ENCODE results near the gene CEP131. TPM values are rescaled to one million over a fixed set of nuclear protein-coding genes. Genes with fewer than 3 reads are reported as not detected.

Gene CEP131
- total RNA-seq, 2 donors from 2014 or later: 23.2 to 28.0 TPM

DNA sequence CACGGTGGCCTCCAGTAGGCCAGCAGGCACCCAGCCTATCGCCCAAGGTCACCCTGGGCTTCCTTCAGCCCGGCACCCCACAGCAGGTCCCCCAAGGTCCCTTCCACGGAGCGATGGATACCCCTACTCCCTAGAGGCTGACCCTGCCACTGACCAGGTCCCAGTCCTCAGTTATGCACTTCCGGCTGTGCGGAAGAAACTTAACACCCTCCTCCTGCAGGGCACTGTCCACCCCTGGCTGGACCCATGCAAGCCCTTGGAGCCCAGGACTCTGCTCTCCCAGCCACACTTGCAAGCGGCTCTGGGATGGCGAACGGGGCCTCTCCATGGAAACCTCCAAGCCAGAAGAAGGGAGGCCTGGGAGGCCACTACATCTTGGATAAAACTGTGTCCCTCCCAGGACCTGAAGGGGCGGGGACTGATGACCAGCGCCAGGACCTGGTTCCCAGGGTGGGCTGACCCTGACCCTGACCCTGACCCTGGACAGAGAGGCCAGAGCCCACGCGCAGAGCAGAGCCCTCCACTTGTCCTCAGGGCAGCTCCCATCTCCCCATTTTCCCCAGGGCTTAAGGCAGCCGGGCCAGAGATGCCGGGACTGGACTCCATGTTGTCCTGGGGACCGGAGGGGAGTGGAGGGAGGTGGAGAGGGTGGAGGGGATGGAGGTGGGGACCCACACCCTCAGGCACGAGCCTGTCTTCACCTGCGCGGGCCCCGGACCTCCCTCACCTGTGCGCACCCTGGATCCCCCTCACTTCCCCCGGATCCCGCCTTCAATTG is 734 bp downstream of the CEP131 start:
- H3K4me1 ChIP-seq (ENCODE audit: control insufficient read depth, insufficient read depth, low read length): peaks cover 9% of the 10 kb centered on the region
- Mint-ChIP-seq H3K4me3 (peak overlapping the region; percentile 66), H3K27me3 (ENCODE audit: insufficient read depth) (peaks cover 17% of the 10 kb centered on the region), H3K9me3 (no peaks in the 10 kb centered on the region), H3K27ac (no peak overlapping the region), H3K4me1 (peaks cover 16% of the 10 kb centered on the region), H3K36me3 (ENCODE audit: low read depth) (peaks cover 10% of the 10 kb centered on the region)
- TF ChIP-seq, protein P1, sequence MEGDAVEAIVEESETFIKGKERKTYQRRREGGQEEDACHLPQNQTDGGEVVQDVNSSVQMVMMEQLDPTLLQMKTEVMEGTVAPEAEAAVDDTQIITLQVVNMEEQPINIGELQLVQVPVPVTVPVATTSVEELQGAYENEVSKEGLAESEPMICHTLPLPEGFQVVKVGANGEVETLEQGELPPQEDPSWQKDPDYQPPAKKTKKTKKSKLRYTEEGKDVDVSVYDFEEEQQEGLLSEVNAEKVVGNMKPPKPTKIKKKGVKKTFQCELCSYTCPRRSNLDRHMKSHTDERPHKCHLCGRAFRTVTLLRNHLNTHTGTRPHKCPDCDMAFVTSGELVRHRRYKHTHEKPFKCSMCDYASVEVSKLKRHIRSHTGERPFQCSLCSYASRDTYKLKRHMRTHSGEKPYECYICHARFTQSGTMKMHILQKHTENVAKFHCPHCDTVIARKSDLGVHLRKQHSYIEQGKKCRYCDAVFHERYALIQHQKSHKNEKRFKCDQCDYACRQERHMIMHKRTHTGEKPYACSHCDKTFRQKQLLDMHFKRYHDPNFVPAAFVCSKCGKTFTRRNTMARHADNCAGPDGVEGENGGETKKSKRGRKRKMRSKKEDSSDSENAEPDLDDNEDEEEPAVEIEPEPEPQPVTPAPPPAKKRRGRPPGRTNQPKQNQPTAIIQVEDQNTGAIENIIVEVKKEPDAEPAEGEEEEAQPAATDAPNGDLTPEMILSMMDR (conservative IDR thresholded peaks at IDR 0.05): no peak
- WGBS, 2 experiments (ENCODE audit: insufficient coverage in 1 of 2, insufficient read length in 1 of 2): 30 to 58% methylated on average over 10 to 23 of the region's 24 CpGs
- peak overlapping the region; percentile 44 for H3K9ac ChIP-seq (ENCODE audit: extremely low read depth, low read length, poor library complexity, severe bottlenecking)
- H3K36me3 ChIP-seq (ENCODE audit: control insufficient read depth, insufficient read depth, low read length): no peaks in the 10 kb centered on the region
- peak overlapping the region; percentile 85 for H3K4me3 ChIP-seq (ENCODE audit: low read length)
- H3K27ac ChIP-seq (ENCODE audit: low read depth, low read length): no peak overlapping the region
- peak; percentile 70 for DNase-seq
- H3K27me3 ChIP-seq (ENCODE audit: control insufficient read depth, insufficient read depth, low read length, poor library complexity, severe bottlenecking): peaks cover 9% of the 10 kb centered on the region
- no peaks in the 10 kb centered on the region for H3K9me3 ChIP-seq (ENCODE audit: control insufficient read depth, low read length)

DNA sequence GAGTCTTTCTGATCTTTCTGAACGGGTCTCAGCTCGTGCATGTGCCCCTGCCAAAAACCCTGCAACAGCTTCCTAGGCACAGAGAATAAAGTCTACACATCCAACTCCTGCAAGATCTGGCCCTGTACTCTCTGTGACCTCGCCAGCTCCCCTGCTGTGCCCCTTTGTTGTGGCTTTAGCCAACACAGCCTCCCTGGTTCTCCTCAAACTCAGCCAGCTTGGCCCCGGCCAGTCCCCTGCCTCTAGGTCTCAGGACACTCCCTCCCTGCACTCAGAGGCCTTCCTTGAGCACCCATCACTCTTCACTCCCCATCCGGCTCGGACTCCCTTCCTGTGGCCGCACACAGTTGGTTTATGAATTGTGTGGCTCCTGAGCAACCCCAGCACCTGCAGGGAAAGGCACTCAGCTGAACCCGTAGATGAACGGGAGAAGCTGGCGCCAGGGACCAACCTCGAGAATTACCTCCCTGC is 1.4 kb downstream of the CEP131 start:
- peak; percentile 89 for DNase-seq
- WGBS, 2 experiments (ENCODE audit: insufficient coverage in 1 of 2, insufficient read length in 1 of 2): 55 to 71% methylated on average over 4 to 11 of the region's 11 CpGs
- H3K4me1 Mint-ChIP-seq: peaks cover 16% of the 10 kb centered on the region
- peaks cover 9% of the 10 kb centered on the region for H3K4me1 ChIP-seq (ENCODE audit: control insufficient read depth, insufficient read depth, low read length)
- H3K9ac ChIP-seq (ENCODE audit: extremely low read depth, low read length, poor library complexity, severe bottlenecking): no peak overlapping the region
- TF ChIP-seq, protein P1 (conservative IDR thresholded peaks at IDR 0.05): no peak
- no peak overlapping the region for H3K27ac ChIP-seq (ENCODE audit: low read depth, low read length)
- H3K27ac Mint-ChIP-seq: peak overlapping the region; percentile 74
- peak overlapping the region; percentile 66 for H3K4me3 Mint-ChIP-seq
- H3K9me3 ChIP-seq (ENCODE audit: control insufficient read depth, low read length): no peaks in the 10 kb centered on the region
- peaks cover 17% of the 10 kb centered on the region for H3K27me3 Mint-ChIP-seq (ENCODE audit: insufficient read depth)
- peaks cover 9% of the 10 kb centered on the region for H3K27me3 ChIP-seq (ENCODE audit: control insufficient read depth, insufficient read depth, low read length, poor library complexity, severe bottlenecking)
- H3K9me3 Mint-ChIP-seq: no peaks in the 10 kb centered on the region
- peak overlapping the region; percentile 85 for H3K4me3 ChIP-seq (ENCODE audit: low read length)
- no peaks in the 10 kb centered on the region for H3K36me3 ChIP-seq (ENCODE audit: control insufficient read depth, insufficient read depth, low read length)
- peaks cover 15% of the 10 kb centered on the region for H3K36me3 Mint-ChIP-seq (ENCODE audit: low read depth)

DNA sequence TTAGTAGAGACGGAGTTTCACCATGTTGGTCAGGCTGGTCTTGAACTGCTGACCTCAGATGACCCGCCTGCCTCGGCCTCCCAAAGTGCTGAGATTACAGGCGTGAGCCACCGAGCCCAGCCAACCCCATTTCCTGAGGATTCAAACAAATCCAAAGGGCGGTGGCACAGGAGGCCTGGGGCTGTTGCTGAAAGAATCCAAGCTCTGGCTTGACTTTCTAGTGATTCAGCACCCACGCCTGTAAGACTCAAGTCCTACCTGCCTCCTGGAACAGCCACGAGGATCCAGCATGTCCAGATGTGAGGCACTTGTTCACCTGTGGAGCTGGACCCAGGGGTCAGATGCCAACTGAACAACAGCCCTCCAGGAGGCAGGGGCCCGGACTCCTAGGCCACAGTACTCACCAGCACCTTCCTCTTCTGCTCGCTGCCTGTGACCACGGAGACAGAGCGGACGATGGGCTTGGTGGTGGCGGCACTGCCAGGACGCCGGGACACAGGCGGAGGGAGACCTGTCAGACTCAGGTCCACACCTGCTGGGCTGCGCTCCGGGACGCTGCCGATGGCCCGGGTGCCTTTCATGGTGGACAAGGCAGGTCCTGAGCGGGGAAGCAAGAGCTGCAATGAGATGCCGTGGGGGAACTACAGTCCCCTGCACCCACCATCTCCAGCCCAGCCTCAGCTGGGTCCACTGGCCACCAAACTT is 3.1 kb downstream of the CEP131 start:
- H3K9me3 ChIP-seq (ENCODE audit: control insufficient read depth, low read length): no peaks in the 10 kb centered on the region
- H3K9ac ChIP-seq (ENCODE audit: extremely low read depth, low read length, poor library complexity, severe bottlenecking): no peak overlapping the region
- Mint-ChIP-seq H3K4me1 (peaks cover 16% of the 10 kb centered on the region), H3K27ac (no peak overlapping the region), H3K4me3 (no peak overlapping the region), H3K36me3 (ENCODE audit: low read depth) (peaks cover 15% of the 10 kb centered on the region), H3K27me3 (ENCODE audit: insufficient read depth) (peaks cover 7% of the 10 kb centered on the region), H3K9me3 (no peaks in the 10 kb centered on the region)
- peaks cover 9% of the 10 kb centered on the region for H3K4me1 ChIP-seq (ENCODE audit: control insufficient read depth, insufficient read depth, low read length)
- DNase-seq: no peak
- TF ChIP-seq, protein P1 (conservative IDR thresholded peaks at IDR 0.05): no peak
- WGBS, 2 experiments (ENCODE audit: insufficient coverage in 1 of 2, insufficient read length in 1 of 2): 94 to 96% methylated on average over 21 to 24 of the region's 24 CpGs
- no peak overlapping the region for H3K27ac ChIP-seq (ENCODE audit: low read depth, low read length)
- peaks cover 9% of the 10 kb centered on the region for H3K27me3 ChIP-seq (ENCODE audit: control insufficient read depth, insufficient read depth, low read length, poor library complexity, severe bottlenecking)
- no peaks in the 10 kb centered on the region for H3K36me3 ChIP-seq (ENCODE audit: control insufficient read depth, insufficient read depth, low read length)
- H3K4me3 ChIP-seq (ENCODE audit: low read length): no peak overlapping the region
